ENCODE data around the gene PRAMEF11. TPM values are rescaled to one million over a fixed set of nuclear protein-coding genes. Genes with fewer than 3 reads are reported as not detected.

The PRAMEF11 gene
- total and polyA plus RNA-seq, 2 donors (not counting 3 experiments of a cell fraction or from before 2014, with no cell fraction given): not detected

DNA sequence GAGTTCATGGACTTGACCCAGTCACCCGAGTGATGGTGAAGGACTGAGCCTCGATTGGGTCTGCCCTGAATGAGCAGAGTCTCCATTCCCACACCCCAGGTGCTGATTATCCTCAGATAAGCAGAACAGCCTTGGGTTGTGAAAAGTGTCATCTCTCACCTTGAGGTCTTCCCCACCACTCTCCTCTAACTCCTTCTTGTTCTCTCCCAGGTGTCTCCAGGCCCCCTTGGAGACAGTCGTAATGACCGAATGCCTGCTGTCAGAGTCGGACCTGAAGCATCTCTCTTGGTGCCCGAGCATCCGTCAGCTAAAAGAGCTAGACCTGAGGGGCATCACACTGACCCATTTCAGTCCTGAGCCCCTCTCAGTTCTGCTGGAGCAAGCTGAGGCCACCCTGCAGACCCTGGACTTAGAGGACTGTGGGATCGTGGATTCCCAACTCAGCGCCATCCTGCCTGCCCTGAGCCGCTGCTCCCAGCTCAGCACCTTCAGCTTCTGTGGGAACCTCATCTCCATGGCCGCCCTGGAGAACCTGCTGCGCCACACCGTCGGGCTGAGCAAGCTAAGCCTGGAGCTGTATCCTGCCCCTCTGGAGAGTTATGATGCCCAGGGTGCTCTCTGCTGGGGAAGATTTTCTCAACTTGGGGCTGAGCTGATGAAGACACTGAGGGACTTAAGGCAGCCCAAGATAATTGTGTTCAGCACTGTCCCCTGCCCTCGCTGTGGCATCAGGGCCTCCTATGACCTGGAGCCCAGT is 54.2 kb downstream of the PRAMEF11 start:
- dilution Hi-C loops (cut with MboI; ENCODE audit: extremely low pct_ligation_motif_present, low sequenced_read_pairs) (no loop called here), intact Hi-C loops (cut with micrococcal nuclease) (no loop called here)
- Histone ChIP-seq H3K9me3 (replicated peaks; ENCODE audit: control insufficient read depth, insufficient read depth, low read length) (no peaks in the 10 kb centered on the region), H2AFZ (ENCODE audit: low read depth, low read length) (no peak overlapping the region), H3K27me3 (ENCODE audit: control insufficient read depth in 2 of 2, insufficient read depth in 2 of 2, low read length in 2 of 2) (no peaks in the 10 kb centered on the region), H3K9me1 (replicated peaks; ENCODE audit: control insufficient read depth, extremely low read depth, insufficient read depth, low read length) (no peaks in the 10 kb centered on the region), H4K20me1 (replicated peaks; ENCODE audit: control insufficient read depth, extremely low read depth, insufficient read depth, low read length) (no peaks in the 10 kb centered on the region), H3K4me2 (ENCODE audit: insufficient read depth, low read length) (no peak overlapping the region), H3K9ac (replicated peaks; ENCODE audit: extremely low read depth, insufficient read depth, low read length) (no peak overlapping the region), H3K79me2 (ENCODE audit: control insufficient read depth, insufficient read depth, low read length) (no peaks in the 10 kb centered on the region), H3K36me3 (ENCODE audit: control insufficient read depth in 2 of 2, extremely low read depth in 1 of 2, insufficient read depth in 2 of 2, low read length in 2 of 2) (no peaks in the 10 kb centered on the region), H3K4me3 (replicated peaks in 1 of 3; ENCODE audit: insufficient read depth in 1 of 3, low read depth in 1 of 3, low read length in 3 of 3) (no peak overlapping the region), H3K4me1 (ENCODE audit: control insufficient read depth, extremely low read depth, insufficient read depth, low read length) (no peaks in the 10 kb centered on the region), H3K27ac (ENCODE audit: insufficient read depth, low read depth, low read length) (no peak overlapping the region)
- FAIRE-seq: no peak
- ChIA-PET POLR2A (no interaction called here), CTCF (no interaction called here)
- BruUV-seq (replicated peaks): no TSS peak
- TF ChIP-seq POLR2AphosphoS5 (IDR thresholded peaks at IDR 0.05; ENCODE audit: insufficient read depth, low read depth, low read length) (no peak), MYC (IDR thresholded peaks at IDR 0.05; ENCODE audit: low read depth, low read length) (no peak), JUN (IDR thresholded peaks at IDR 0.05; ENCODE audit: borderline replicate concordance, insufficient read depth, insufficient read length, low read depth) (no peak), FOS (IDR thresholded peaks at IDR 0.05; ENCODE audit: borderline replicate concordance, insufficient read depth, low read length) (no peak), EZH2 (IDR thresholded peaks at IDR 0.05; ENCODE audit: borderline replicate concordance, low read depth, low read length, severe bottlenecking) (no peak), POLR2A (IDR thresholded peaks at IDR 0.05; ENCODE audit: low read depth, low read length) (no peak), MAX (IDR thresholded peaks at IDR 0.05; ENCODE audit: insufficient read depth, insufficient read length) (no peak), GATA2 (IDR thresholded peaks at IDR 0.05; ENCODE audit: insufficient read depth, insufficient read length, low read depth, low read length) (no peak)
- TF ChIP-seq, protein P1, sequence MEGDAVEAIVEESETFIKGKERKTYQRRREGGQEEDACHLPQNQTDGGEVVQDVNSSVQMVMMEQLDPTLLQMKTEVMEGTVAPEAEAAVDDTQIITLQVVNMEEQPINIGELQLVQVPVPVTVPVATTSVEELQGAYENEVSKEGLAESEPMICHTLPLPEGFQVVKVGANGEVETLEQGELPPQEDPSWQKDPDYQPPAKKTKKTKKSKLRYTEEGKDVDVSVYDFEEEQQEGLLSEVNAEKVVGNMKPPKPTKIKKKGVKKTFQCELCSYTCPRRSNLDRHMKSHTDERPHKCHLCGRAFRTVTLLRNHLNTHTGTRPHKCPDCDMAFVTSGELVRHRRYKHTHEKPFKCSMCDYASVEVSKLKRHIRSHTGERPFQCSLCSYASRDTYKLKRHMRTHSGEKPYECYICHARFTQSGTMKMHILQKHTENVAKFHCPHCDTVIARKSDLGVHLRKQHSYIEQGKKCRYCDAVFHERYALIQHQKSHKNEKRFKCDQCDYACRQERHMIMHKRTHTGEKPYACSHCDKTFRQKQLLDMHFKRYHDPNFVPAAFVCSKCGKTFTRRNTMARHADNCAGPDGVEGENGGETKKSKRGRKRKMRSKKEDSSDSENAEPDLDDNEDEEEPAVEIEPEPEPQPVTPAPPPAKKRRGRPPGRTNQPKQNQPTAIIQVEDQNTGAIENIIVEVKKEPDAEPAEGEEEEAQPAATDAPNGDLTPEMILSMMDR (IDR thresholded peaks at IDR 0.05; ENCODE audit: extremely low read depth in 1 of 2, insufficient read depth in 1 of 2, low read depth in 1 of 2, low read length in 2 of 2): no peak
- DNase-seq (ENCODE audit: low read depth, low spot score): no peak

Measured in endothelial cell of umbilical vein (primary cell).